Measurements from ENCODE around the gene SYT1. TPM values are rescaled to one million over a fixed set of nuclear protein-coding genes. Genes with fewer than 3 reads are reported as not detected.

The SYT1 gene
- total RNA-seq, 6 donors from 2014 or later: 0.52 to 0.67 (median 0.59) TPM; not detected in 3

DNA sequence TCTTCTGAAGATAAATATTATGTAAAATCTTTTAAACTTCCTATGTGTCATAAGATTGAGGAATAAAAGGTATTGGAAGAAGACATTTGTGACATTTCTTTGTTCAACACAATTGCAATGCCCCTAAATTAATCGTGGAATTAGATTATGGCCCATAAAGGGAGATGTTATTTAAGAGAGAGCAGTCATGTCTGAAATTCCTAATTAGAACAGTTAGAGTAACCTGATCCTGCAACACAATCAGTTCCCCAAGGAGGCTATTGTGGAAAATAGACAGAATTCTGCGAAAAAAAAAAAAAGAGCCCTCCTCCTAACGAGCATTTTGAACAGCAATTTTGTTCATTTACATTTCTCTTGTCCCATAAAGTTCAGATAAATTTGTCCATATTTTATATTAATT lies 486.7 kb downstream of the SYT1 start:
- Histone ChIP-seq H3K27ac (no peak overlapping the region), H3K36me3 (no peaks in the 10 kb centered on the region), H3K9me3 (no peaks in the 10 kb centered on the region), H3K4me1 (no peaks in the 10 kb centered on the region), H3K4me3 (no peak overlapping the region), H3K27me3 (no peaks in the 10 kb centered on the region)
- no peak for DNase-seq
- WGBS, 2 donors: 83 to 88% methylated on average over 3 of the region's 3 CpGs
- TF ChIP-seq POLR2AphosphoS5 (IDR thresholded peaks at IDR 0.05) (no peak), POLR2A (IDR thresholded peaks at IDR 0.05) (no peak), EP300 (IDR thresholded peaks at IDR 0.05) (no peak)
- TF ChIP-seq, protein P1, sequence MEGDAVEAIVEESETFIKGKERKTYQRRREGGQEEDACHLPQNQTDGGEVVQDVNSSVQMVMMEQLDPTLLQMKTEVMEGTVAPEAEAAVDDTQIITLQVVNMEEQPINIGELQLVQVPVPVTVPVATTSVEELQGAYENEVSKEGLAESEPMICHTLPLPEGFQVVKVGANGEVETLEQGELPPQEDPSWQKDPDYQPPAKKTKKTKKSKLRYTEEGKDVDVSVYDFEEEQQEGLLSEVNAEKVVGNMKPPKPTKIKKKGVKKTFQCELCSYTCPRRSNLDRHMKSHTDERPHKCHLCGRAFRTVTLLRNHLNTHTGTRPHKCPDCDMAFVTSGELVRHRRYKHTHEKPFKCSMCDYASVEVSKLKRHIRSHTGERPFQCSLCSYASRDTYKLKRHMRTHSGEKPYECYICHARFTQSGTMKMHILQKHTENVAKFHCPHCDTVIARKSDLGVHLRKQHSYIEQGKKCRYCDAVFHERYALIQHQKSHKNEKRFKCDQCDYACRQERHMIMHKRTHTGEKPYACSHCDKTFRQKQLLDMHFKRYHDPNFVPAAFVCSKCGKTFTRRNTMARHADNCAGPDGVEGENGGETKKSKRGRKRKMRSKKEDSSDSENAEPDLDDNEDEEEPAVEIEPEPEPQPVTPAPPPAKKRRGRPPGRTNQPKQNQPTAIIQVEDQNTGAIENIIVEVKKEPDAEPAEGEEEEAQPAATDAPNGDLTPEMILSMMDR (IDR thresholded peaks at IDR 0.05): no peak
- no peak for ATAC-seq (ENCODE audit: low FRiP score in 2 of 2)

DNA sequence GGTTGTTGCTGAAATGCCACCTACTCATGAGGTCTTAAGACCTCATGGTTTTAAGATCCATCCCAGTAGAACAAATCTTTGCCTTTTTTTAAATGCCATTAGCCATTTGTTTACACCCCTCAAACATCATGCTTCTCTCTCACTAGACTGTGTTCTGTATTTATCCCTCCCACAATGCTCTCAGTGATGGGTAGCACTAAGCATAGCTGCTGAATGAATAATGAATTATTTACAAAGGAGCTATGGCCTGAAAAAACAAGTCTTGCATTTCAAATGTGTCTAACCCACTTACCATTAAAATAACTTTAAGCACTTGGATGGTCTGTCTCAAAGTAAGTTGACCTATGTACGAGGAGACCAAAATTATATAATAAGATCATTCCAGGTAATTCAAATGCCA lies 491.6 kb downstream of the SYT1 start:
- H3K27ac ChIP-seq: no peak overlapping the region
- TF ChIP-seq, protein P1 (IDR thresholded peaks at IDR 0.05): no peak
- no peak for TF ChIP-seq EP300 (IDR thresholded peaks at IDR 0.05)
- no peak for TF ChIP-seq POLR2A (IDR thresholded peaks at IDR 0.05)
- no peak for TF ChIP-seq POLR2AphosphoS5 (IDR thresholded peaks at IDR 0.05)
- H3K36me3 ChIP-seq: no peaks in the 10 kb centered on the region
- H3K4me3 ChIP-seq: no peak overlapping the region
- no peak for DNase-seq
- no peaks in the 10 kb centered on the region for H3K27me3 ChIP-seq
- 90 to 91% methylated on average over 1 of the region's 1 CpG for WGBS, 2 donors
- H3K4me1 ChIP-seq: no peaks in the 10 kb centered on the region
- H3K9me3 ChIP-seq: no peaks in the 10 kb centered on the region
- ATAC-seq (ENCODE audit: low FRiP score in 2 of 2): no peak

DNA sequence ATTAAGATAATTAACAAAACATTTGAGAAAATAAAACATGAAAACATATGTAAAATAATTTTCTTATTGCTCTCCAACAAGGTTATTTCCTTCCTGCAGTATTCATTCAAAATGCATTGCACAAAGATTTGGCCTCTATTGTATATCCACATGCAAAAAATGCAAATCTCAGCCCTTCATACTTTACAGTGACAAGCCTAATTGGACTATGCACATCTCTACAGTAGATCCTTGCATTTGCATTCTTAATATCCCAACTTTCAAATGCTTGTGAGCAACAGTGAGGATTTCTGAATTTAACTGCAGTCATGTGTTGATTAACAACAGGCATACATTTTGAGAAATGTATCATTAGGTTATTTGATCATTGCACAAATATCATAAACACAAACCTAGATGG lies 492.5 kb downstream of the SYT1 start:
- DNase-seq (no peak), ATAC-seq (ENCODE audit: low FRiP score in 2 of 2) (no peak)
- H3K36me3 ChIP-seq: no peaks in the 10 kb centered on the region
- no peak overlapping the region for H3K4me3 ChIP-seq
- H3K27ac ChIP-seq: no peak overlapping the region
- H3K27me3 ChIP-seq: no peaks in the 10 kb centered on the region
- no peak for TF ChIP-seq EP300 (IDR thresholded peaks at IDR 0.05)
- no peak for TF ChIP-seq POLR2A (IDR thresholded peaks at IDR 0.05)
- TF ChIP-seq, protein P1 (IDR thresholded peaks at IDR 0.05): no peak
- TF ChIP-seq POLR2AphosphoS5 (IDR thresholded peaks at IDR 0.05): no peak
- H3K4me1 ChIP-seq: no peaks in the 10 kb centered on the region
- no peaks in the 10 kb centered on the region for H3K9me3 ChIP-seq

DNA sequence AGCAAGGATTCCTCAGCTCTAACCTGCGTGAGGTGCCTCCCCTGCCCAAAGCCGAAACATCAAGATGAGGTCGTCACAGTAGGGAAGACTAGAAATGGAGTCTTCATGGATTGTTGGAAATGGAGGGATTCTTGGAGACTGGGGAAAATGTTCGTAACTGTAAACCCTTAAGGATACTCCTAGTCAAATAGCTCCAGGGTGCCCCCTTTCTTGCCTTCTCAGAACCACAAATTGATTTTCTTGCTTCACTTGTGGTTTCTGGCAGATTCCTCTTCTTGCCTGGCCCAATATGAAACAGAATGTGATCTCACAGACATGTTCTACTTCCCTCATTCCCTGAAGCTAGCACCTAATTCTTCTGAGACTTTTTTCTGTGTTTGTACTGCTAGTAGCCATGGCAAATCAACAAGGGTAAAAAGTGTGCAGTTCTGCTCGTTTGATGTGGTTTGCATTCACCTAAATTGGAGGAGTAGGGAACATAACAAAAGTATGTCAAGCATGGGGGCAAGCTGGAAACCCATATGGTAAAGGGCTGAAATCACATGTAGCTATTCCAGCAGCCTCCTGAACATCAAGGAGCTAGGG lies 494.2 kb downstream of the SYT1 start:
- H3K27me3 ChIP-seq: no peaks in the 10 kb centered on the region
- WGBS, 2 donors: 79 to 82% methylated on average over 5 of the region's 5 CpGs
- no peaks in the 10 kb centered on the region for H3K36me3 ChIP-seq
- DNase-seq (no peak), ATAC-seq (ENCODE audit: low FRiP score in 2 of 2) (no peak)
- TF ChIP-seq POLR2AphosphoS5 (IDR thresholded peaks at IDR 0.05): no peak
- no peak for TF ChIP-seq POLR2A (IDR thresholded peaks at IDR 0.05)
- TF ChIP-seq EP300 (IDR thresholded peaks at IDR 0.05): no peak
- TF ChIP-seq, protein P1 (IDR thresholded peaks at IDR 0.05): no peak
- no peak overlapping the region for H3K4me3 ChIP-seq
- no peak overlapping the region for H3K27ac ChIP-seq
- H3K9me3 ChIP-seq: no peaks in the 10 kb centered on the region
- H3K4me1 ChIP-seq: no peaks in the 10 kb centered on the region

- 32 to 39% methylated on average over 1 of the region's 1 CpG for WGBS, 2 donors
- TF ChIP-seq POLR2AphosphoS5 (IDR thresholded peaks at IDR 0.05) (no peak), POLR2A (IDR thresholded peaks at IDR 0.05) (no peak), EP300 (IDR thresholded peaks at IDR 0.05) (no peak)
- TF ChIP-seq, protein P1 (IDR thresholded peaks at IDR 0.05): no peak
- ATAC-seq (ENCODE audit: low FRiP score in 2 of 2) (no peak), DNase-seq (no peak)
- H3K27me3 ChIP-seq: no peaks in the 10 kb centered on the region
- H3K4me3 ChIP-seq: no peak overlapping the region
- H3K4me1 ChIP-seq: no peaks in the 10 kb centered on the region
- no peaks in the 10 kb centered on the region for H3K9me3 ChIP-seq
- no peak overlapping the region for H3K27ac ChIP-seq
- no peaks in the 10 kb centered on the region for H3K36me3 ChIP-seq
Measured at GRCh38 chr12:79360286-79360685, 495.7 kb downstream of the SYT1 start.

All from upper lobe of left lung (tissue), 6 donors.